SU-DHL-6 (cell line): ENCODE results near the gene HOXD4.

ENCODE experiments used
- H2AFZ ChIP-seq: fragments of 200-600 bp; sonication (generic); 2 replicates; pipeline ENCODE4 v1.6.1; 2014; ENCODE audit warnings: low read depth, mild to moderate bottlenecking, moderate library complexity, mixed read lengths, antibody characterized with exemption, low read length; ENCODE audit not compliant: severe bottlenecking
- H3F3A ChIP-seq: fragments of 200-600 bp; shearing (Covaris generic); 2 replicates; pipeline ENCODE4 v1.6.0; 2016; ENCODE audit warnings: antibody characterized with exemption, mild to moderate bottlenecking; ENCODE audit not compliant: insufficient read depth
- H3K27ac ChIP-seq: fragments of 200-600 bp; sonication (generic); 2 replicates; pipeline ENCODE4 v1.5.1; 2016; ENCODE audit warnings: low read depth, mild to moderate bottlenecking, low read length, moderate library complexity, mixed read lengths
- H3K27me3 ChIP-seq: fragments of 200-600 bp; sonication (generic), shearing (Covaris generic); 2 replicates; pipeline ENCODE4 v1.6.0; 2014; ENCODE audit warnings: mild to moderate bottlenecking, low read length
- H3K36me3 ChIP-seq: fragments of 200-600 bp; sonication (generic); 2 replicates; pipeline ENCODE4 v1.6.1; 2014; ENCODE audit warnings: mild to moderate bottlenecking, low read length, mixed read lengths
- H3K4me2 ChIP-seq: fragments of 300-600, 200-600 bp; shearing (Covaris generic), sonication (generic); 2 replicates; pipeline ENCODE4 v1.6.0; 2014; ENCODE audit warnings: low read length, low read depth, mild to moderate bottlenecking; ENCODE audit not compliant: poor library complexity, severe bottlenecking
- H3K4me3 ChIP-seq: fragments of 200-600 bp; sonication (generic); 2 replicates; pipeline ENCODE4 v1.5.1; 2014; ENCODE audit warnings: antibody characterized with exemption, low read length, mild to moderate bottlenecking, mixed read lengths; ENCODE audit not compliant: insufficient read depth, poor library complexity, severe bottlenecking
- H3K79me2 ChIP-seq: fragments of 200-600 bp; sonication (generic); 2 replicates; pipeline ENCODE4 v1.6.1; 2014; ENCODE audit warnings: mild to moderate bottlenecking, low read length, moderate library complexity; ENCODE audit not compliant: insufficient read depth
- H3K9ac ChIP-seq: fragments of 200-600 bp; sonication (generic); 2 replicates; pipeline ENCODE4 v1.7.0; 2014; ENCODE audit warnings: mild to moderate bottlenecking, low read length
- H3K9me2 ChIP-seq: fragments of 200-600 bp; sonication (generic); replicated peaks from 2 replicates; pipeline ENCODE4 v1.6.1; 2014; ENCODE audit warnings: low read length; ENCODE audit not compliant: insufficient read depth
- H3K9me3 ChIP-seq: fragments of 200-600 bp; sonication (generic); 2 replicates; pipeline ENCODE4 v1.6.1; 2014; ENCODE audit warnings: low read length, mixed read lengths; ENCODE audit not compliant: insufficient read depth
- H4K20me1 ChIP-seq: fragments of 200-600 bp; sonication (generic); 2 replicates; pipeline ENCODE4 v1.6.1; 2014; ENCODE audit warnings: low read depth, mild to moderate bottlenecking, antibody characterized with exemption, low read length, moderate library complexity, mixed read lengths
- EZH2phosphoT487 ChIP-seq: fragments of 200-600 bp; sonication (generic), shearing (Covaris generic); conservative IDR thresholded peaks from 2 replicates; pipeline ENCODE4 v1.6.1; 2018; ENCODE audit warnings: mild to moderate bottlenecking, antibody characterized with exemption, low read length, moderate library complexity, mixed read lengths
- TF ChIP-seq, protein P1 (sequence below): fragments of 200-600 bp; sonication (generic); IDR thresholded peaks from one replicate; pipeline ENCODE4 v1.5.1; 2017; ENCODE audit warnings: antibody characterized with exemption, mild to moderate bottlenecking, low read length, moderate library complexity; ENCODE audit not compliant: insufficient read depth, poor library complexity, severe bottlenecking

Gene HOXD4

DNA sequence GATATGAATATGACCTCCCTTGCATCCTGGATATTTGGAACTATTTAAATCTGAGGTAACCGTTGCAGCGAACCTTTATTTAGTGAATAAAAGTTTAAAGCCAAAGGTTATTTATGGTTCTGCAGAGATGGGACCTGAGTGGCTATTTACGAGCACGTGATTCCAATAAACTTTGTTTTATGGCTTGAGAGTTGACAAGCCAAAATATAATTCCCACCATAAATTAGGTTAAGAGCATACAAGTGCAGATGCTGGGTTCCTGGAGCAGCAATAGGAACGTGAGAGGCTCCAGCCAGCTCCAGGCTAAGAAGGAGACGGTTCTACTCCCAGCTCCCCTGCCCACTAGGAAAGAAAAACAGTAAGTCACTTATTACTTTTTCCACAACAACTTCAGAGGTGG, 5.2 kb upstream of the HOXD4 start:
- no peaks in the 10 kb centered on the region for H3F3A ChIP-seq
- H3K4me3 ChIP-seq, result no peak overlapping the region
- no peaks in the 10 kb centered on the region for H3K36me3 ChIP-seq
- no peaks in the 10 kb centered on the region for H4K20me1 ChIP-seq
- H2AFZ ChIP-seq, result no peak overlapping the region
- H3K9me3 ChIP-seq, result no peaks in the 10 kb centered on the region
- no peak overlapping the region for H3K27ac ChIP-seq
- no peak overlapping the region for H3K9ac ChIP-seq
- no peaks in the 10 kb centered on the region for H3K79me2 ChIP-seq
- H3K27me3 ChIP-seq, result no peaks in the 10 kb centered on the region
- H3K4me2 ChIP-seq, result no peak overlapping the region
- H3K9me2 ChIP-seq, result no peaks in the 10 kb centered on the region
- TF ChIP-seq, protein P1, sequence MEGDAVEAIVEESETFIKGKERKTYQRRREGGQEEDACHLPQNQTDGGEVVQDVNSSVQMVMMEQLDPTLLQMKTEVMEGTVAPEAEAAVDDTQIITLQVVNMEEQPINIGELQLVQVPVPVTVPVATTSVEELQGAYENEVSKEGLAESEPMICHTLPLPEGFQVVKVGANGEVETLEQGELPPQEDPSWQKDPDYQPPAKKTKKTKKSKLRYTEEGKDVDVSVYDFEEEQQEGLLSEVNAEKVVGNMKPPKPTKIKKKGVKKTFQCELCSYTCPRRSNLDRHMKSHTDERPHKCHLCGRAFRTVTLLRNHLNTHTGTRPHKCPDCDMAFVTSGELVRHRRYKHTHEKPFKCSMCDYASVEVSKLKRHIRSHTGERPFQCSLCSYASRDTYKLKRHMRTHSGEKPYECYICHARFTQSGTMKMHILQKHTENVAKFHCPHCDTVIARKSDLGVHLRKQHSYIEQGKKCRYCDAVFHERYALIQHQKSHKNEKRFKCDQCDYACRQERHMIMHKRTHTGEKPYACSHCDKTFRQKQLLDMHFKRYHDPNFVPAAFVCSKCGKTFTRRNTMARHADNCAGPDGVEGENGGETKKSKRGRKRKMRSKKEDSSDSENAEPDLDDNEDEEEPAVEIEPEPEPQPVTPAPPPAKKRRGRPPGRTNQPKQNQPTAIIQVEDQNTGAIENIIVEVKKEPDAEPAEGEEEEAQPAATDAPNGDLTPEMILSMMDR, result no peak
- TF ChIP-seq EZH2phosphoT487, result no peak

DNA sequence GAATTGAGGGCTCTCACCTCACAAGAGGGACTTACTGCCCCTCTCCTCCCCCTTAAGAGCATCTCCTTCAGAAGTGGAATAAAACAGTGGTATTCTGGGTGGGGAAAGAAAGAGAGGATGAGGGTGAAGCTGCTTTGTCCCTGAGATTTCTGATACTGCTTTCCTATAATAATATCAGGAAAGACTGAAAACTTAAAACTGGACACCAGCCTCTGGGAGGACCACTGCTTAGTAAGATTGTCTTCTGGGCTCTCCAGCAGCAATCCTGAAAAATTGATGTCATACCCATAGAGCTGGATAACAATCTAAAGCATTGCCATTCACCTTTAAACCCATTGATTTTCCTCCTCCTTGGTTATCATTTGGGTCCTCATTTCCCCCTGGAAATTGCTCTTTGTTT, 4.7 kb upstream of the HOXD4 start:
- Histone ChIP-seq H3K4me3 (no peak overlapping the region), H3K36me3 (no peaks in the 10 kb centered on the region), H3F3A (no peaks in the 10 kb centered on the region), H4K20me1 (no peaks in the 10 kb centered on the region), H3K79me2 (no peaks in the 10 kb centered on the region), H3K9me3 (no peaks in the 10 kb centered on the region), H2AFZ (no peak overlapping the region), H3K9ac (no peak overlapping the region), H3K4me2 (no peak overlapping the region), H3K27me3 (no peaks in the 10 kb centered on the region), H3K9me2 (no peaks in the 10 kb centered on the region), H3K27ac (no peak overlapping the region)
- TF ChIP-seq EZH2phosphoT487, result no peak
- TF ChIP-seq, protein P1, result no peak

DNA sequence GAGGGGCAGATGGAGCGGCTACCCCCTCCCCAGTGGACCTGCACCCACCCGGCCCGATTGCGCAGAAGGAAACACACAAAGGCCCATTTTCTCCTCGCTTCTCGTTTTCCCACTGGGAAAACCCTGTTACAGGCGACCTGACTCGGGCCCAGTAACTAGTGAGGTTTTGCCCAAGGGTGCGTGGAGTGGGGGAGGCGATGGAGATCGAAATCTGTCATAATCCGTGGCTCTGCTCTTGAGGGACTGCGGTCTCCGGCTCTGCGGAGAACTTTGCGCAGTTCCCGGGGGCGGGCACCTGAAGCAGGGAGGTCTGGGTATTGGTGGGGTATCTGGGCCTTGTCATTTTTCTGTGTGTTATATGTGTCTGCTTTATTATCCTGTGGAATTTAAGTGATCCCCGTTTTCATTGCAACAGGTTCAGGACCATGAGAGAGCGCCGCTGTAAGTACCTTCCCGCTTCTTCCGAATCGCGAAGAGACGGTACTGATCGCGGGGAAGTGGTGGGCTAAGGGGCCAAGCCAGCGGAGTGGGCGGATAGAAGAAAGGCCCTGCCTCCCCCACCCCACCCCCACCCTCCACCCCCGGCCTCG, 4.0 kb upstream of the HOXD4 start:
- H3K9ac ChIP-seq, result no peak overlapping the region
- H2AFZ ChIP-seq, result no peak overlapping the region
- no peaks in the 10 kb centered on the region for H3K9me2 ChIP-seq
- TF ChIP-seq EZH2phosphoT487, result no peak
- TF ChIP-seq, protein P1, result no peak
- H3K36me3 ChIP-seq, result no peaks in the 10 kb centered on the region
- H3F3A ChIP-seq, result no peaks in the 10 kb centered on the region
- H3K9me3 ChIP-seq, result no peaks in the 10 kb centered on the region
- H3K4me2 ChIP-seq, result no peak overlapping the region
- H3K4me3 ChIP-seq, result no peak overlapping the region
- no peaks in the 10 kb centered on the region for H3K79me2 ChIP-seq
- H3K27me3 ChIP-seq, result no peaks in the 10 kb centered on the region
- no peaks in the 10 kb centered on the region for H4K20me1 ChIP-seq
- no peak overlapping the region for H3K27ac ChIP-seq
